ENCODE measurements around the gene IRX2.

The IRX2 gene

GRCh38 chr5:2732850-2733249 is 18.6 kb downstream of the IRX2 start:
- TF ChIP-seq, protein P1, sequence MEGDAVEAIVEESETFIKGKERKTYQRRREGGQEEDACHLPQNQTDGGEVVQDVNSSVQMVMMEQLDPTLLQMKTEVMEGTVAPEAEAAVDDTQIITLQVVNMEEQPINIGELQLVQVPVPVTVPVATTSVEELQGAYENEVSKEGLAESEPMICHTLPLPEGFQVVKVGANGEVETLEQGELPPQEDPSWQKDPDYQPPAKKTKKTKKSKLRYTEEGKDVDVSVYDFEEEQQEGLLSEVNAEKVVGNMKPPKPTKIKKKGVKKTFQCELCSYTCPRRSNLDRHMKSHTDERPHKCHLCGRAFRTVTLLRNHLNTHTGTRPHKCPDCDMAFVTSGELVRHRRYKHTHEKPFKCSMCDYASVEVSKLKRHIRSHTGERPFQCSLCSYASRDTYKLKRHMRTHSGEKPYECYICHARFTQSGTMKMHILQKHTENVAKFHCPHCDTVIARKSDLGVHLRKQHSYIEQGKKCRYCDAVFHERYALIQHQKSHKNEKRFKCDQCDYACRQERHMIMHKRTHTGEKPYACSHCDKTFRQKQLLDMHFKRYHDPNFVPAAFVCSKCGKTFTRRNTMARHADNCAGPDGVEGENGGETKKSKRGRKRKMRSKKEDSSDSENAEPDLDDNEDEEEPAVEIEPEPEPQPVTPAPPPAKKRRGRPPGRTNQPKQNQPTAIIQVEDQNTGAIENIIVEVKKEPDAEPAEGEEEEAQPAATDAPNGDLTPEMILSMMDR (conservative IDR thresholded peaks at IDR 0.05) = no peak
- TF ChIP-seq ZFX (IDR thresholded peaks at IDR 0.05) = no peak
- H3K27ac ChIP-seq = no peak overlapping the region

DNA sequence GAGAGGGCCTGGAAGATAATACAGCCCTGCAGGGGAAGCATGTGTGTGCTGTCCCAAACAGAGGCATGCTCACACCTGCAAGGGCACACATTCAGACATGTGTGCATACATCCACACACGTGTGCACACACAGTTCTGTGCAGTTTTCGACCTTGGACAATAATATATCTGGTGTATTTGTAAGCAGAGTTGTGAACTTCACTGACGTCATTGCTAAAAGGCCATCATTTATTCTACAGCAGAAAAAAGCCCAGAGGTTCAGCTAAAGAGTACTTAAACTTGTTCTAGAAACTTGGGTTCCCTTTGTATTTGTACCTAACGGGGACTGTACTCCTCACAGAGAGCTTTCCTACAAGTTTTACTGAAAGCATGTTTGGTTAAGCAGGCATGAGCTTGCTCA is 19.5 kb downstream of the IRX2 start:
- TF ChIP-seq, protein P1 (conservative IDR thresholded peaks at IDR 0.05) = no peak
- no peak for TF ChIP-seq ZFX (IDR thresholded peaks at IDR 0.05)

DNA sequence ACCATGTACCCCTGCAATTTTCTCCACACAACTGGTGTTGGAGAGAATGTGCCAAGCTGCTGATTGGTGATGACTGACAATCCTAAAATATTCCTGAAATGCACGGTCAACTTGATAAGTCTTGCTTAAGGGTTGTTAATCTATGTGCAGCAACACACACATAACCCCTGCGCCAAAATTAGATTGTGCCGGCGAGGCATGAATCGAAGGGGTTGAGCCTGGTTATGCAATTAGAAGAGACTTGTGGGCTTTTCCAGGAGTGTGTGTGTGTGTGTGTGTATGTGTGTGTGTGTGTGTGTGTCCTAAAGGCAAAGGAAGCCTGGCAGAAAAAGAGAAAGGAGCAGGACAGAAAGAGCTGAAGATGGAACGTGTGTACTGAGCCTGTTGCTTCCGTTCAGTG is 22.3 kb downstream of the IRX2 start:
- no peak overlapping the region for H3K27ac ChIP-seq
- no peak for TF ChIP-seq ZFX (IDR thresholded peaks at IDR 0.05)
- TF ChIP-seq, protein P1 (conservative IDR thresholded peaks at IDR 0.05) = no peak

More for the DNA sequence above, 19.5 kb downstream of the IRX2 start:
- H3K27ac ChIP-seq = no peak overlapping the region

DNA sequence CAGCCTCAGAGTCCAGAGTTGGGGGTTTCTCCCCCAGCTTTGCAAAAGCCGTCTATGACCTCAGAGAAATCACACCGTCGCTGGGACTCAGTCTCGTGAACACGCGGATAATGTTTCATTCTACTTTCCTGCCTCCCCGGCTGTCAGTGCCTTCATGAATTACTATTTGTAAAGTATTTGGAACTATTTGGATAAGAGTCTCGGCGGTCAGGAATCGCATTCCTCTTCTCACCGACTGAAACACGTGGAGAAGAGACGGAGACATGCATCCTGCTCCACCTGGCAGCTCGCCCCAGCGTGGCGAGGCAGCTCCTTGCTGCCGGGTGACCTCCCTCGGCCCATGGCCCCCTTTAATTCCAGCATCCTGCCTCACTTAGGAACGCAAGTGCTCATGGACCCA is 23.9 kb downstream of the IRX2 start:
- no peak overlapping the region for H3K27ac ChIP-seq
- TF ChIP-seq ZFX (IDR thresholded peaks at IDR 0.05) = no peak
- TF ChIP-seq, protein P1 (conservative IDR thresholded peaks at IDR 0.05) = no peak

GRCh38 chr5:2725980-2726765 is 25.3 kb downstream of the IRX2 start:
- TF ChIP-seq, protein P1 (conservative IDR thresholded peaks at IDR 0.05) = no peak
- no peak for TF ChIP-seq ZFX (IDR thresholded peaks at IDR 0.05)
- H3K27ac ChIP-seq = no peak overlapping the region

DNA sequence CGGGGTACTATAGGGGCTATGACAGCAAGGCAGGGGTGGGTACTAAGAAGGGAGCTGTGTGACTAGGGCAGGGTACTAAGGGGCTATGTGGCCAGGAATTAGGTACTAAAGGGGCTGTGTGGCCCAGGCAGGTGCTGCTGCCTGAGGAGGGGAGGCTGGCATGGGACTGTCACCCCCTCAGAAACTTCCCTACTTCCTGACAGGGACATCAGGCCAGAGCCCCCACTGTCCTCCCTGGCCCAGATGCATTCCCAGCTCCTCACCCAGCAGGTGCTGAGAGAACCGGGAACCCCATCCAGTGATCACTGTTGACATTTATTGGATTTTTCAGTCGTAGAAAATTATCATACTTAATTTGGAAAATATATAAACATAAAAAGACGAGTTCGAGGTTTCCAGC is 26.6 kb downstream of the IRX2 start:
- TF ChIP-seq ZFX (IDR thresholded peaks at IDR 0.05) = no peak
- TF ChIP-seq, protein P1 (conservative IDR thresholded peaks at IDR 0.05) = no peak
- no peak overlapping the region for H3K27ac ChIP-seq

- H3K27ac ChIP-seq = no peak overlapping the region
Observed at GRCh38 chr5:2724031-2724581, 27.4 kb downstream of the IRX2 start.

More at GRCh38 chr5:2724031-2724581, 27.4 kb downstream of the IRX2 start:
- TF ChIP-seq ZFX (IDR thresholded peaks at IDR 0.05) = no peak
- TF ChIP-seq, protein P1 (conservative IDR thresholded peaks at IDR 0.05) = no peak
